Cardiac ventricle fibroblast (primary cell): ENCODE measurements around the gene VCAN. TPM values are rescaled to one million over a fixed set of nuclear protein-coding genes. Genes with fewer than 3 reads are reported as not detected.

Experiments
- total RNA-seq: library from RNA; depleted of rRNA; stranded (reverse); fragments of >200 nt; gene quantifications from 2 replicates; pipeline ENCODE4 v1.2.3, GENCODE V29; 2015

Gene VCAN
- 1,063 and 1,194 TPM in 2 replicates for total RNA-seq

GRCh38 chr5:83471405-83472212 is at the start of gene VCAN:
TSS of gene VCAN (plus strand) at chr5:83471744. CDS start at chr5:83483519, 11,775 bp downstream.

Other genes with a start within 250 kb of the VCAN start
- 0.34 and 1.4 TPM in 2 replicates for gene HAPLN1, start 249.1 kb downstream of the VCAN start, total RNA-seq